NCI-H128 (cell line): Measurements from ENCODE around the gene TTF2.
"Not testable (repeated sequence)": the region's sequence is repeated elsewhere in the genome, so short reads cannot be mapped to it uniquely, and the experiment has no call there.

Source experiments
- DNase-seq: peaks from one replicate; lab custom pipeline; 2025; ENCODE audit not compliant: unreplicated experiment; lab: John Stamatoyannopoulos, UW

The TTF2 gene

DNA sequence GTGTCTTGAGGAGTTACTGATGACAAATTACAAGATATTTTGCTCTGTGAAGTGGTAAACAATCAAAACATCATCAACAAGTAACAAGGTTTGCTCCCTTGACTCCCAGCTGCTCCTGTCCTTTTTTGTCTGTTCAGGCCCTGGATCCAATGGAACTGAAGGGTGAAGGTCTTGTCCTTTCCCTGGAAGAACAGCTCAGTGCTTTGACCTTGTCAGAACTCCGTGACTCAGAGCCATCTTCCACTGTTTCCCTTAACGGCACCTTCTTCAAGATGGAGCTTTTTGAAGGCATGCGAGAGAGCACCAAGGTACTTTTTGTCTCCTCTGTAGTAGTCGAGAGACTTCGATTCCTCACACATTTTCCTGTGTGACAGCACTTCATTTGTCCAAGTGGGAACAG lies 32.5 kb downstream of the TTF2 start:
- no peak for DNase-seq

DNA sequence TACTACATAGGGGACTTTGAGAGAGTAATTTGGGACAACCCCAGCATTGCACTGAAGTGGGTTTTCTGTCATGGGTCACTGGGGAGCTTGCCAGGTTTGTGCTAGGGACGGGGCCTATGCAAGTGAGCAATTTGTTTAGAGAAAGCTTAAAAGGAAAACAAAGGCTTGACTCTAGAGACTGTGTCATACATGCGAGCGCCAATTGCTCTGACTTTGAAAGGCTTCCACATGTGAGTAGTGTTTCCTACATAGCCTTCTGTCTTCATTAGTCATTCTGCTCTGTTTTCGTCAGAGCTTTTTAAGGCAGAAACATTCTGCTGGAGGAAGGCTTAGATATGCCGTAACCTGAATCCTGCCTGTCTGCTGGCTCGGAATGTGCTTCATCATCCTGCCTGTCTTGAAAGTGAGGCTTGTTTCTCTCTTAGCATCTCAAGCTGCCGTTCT lies 33.0 kb downstream of the TTF2 start:
- DNase-seq = no peak

DNA sequence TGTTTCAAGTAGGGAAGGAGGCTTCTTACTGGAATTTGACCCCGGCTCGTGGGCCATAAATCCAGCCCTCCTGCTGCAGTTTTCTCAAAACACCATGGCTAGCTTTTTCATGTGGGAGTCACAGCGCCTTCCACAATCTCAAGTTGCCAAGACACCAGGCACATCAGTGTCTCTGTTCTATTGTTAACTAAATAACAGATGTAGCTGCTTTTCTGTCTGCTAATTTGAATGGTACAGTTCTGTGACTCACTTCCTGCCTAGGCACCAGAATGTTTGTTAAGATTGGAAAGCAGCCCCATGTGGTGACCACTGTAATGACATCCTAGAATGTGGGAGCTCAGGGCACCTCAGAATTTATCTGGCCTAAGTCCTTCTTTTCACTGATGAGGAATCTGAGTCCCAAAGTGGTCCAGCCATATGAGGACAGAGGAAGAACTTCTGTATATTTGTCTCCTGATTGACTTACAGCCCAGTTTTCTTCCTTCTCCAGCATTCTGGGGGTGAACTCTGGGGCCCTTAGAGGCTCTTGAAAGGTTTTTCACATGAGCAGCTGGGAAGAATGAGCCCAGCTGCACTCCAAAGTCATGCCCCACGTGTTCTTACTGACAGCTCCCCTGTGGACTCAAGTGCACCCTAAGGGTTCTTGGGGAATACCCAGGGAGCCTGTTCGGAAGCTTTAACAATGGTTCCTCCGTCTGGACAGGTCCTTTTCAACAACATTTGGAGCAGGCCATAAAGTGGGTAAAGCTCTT lies 33.9 kb downstream of the TTF2 start:
- no peak for DNase-seq

DNA sequence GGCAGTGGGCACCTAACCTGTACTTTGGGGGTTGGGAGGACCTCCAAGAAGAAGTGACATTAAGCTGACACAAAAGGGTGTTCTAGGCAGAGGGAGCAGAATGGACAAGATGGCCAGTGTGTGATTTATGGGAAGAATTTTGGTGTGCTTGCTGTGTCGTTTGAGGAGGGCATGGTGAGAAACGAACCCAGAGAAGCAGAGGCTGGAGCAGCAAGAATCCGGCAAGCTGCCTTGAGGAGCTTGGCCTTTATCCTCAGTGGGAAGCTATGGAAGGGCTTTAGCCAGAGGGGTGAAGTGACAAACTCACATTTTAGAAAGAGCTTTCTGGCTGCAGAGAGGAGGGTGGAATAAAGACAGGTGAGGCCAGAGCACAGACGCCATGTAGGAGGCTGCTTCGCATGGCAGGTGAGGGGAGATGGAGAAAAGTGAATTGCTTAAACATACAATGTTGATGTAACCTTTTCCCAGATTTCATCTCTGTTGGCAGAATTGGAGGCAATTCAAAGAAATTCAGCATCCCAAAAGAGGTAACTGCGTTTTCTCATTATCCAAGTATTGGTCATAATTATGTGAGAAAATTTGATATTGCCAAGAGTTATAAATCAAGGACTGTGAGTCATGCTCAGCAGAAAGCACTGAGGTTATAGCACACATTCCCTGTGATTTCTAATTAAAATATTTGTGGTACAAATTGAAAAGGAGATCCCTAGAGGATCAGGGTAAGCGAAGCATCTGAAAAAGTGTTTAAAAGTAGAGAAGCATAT lies 34.9 kb downstream of the TTF2 start:
- no peak for DNase-seq

DNA sequence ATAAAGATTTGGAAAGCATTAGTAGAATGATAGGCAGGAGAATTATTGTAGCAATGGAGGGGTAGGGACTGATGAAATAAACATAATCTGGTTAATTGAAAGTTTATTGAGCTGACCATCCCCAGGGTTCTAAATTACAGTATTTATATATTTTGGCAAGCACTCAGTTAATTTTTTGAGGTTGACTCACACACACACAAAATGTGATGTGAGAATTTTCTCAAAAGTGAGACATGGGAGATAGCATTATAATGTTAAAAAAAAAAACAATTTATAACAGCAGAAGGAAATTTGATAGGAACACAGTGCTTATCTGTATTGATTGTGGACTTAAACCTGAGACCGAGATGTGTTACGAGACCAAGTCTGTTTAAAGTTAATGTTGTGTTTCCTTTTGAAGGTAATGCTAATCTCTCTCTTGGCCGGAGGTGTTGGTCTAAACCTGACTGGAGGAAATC lies 36.9 kb downstream of the TTF2 start:
- DNase-seq = no peak

DNA sequence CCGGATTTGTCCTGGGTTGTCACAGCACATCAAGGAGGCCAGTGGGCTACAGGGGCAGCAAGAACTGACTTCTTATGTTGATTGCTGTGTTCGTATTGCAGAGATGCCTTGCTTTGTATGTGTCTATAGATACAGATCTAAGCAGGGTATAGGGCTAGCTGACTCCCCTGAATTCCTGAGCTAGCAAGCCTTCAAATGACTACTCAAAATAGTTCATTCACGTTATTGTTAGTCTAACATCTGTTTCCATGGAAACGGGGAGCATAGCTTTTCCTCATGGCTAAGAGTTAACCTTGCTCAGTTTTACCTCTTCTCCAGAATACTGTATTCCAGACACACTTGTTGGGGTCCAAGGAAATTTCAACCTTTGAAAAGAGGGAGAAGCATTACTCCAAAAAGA lies 37.3 kb downstream of the TTF2 start:
- no peak for DNase-seq

DNA sequence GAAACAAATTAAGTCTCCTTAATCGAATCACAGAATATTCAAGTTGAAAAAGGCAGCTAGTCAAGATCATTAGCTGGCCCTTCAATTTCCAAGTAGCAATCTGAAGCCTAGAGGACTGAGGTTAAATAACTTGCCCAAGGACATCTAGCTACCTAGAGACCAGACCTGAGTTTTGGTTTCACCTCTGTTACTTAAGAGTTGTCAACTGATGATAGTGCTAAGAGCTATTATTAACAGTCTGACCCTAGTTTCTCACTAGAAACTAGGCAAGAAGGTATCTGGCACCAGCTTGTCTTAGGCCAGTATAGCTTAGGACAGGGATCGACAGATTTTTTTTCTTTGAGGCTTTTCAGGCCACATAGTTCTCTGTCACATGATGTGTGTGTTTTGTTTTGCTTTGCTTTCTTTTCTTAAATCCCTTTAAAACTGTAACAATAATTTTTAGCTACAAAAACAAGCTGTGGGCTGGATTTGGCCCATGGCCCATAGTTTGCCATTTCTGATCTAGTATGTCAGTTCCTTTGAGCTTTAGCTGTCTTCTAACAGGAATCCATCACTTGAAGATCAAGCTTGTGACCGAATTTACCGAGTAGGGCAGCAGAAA lies 38.3 kb downstream of the TTF2 start:
- no peak for DNase-seq

DNA sequence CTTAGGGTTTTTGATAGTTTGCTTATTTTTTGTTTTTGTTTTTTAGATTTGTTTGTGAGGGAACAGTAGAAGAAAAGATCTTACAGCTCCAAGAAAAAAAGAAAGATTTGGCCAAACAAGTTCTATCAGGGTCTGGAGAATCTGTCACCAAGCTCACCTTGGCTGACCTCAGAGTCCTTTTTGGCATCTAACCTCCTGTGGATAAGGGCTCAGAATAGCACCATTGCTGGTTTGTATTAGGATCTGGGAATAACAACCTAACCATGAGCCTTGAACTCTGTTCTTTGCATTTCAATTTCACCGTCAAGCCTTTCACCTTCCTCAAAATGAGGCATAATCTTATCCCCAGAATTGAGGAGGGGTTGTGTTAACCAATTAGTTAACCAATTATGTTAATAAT lies 41.2 kb downstream of the TTF2 start:
- no peak for DNase-seq

DNA sequence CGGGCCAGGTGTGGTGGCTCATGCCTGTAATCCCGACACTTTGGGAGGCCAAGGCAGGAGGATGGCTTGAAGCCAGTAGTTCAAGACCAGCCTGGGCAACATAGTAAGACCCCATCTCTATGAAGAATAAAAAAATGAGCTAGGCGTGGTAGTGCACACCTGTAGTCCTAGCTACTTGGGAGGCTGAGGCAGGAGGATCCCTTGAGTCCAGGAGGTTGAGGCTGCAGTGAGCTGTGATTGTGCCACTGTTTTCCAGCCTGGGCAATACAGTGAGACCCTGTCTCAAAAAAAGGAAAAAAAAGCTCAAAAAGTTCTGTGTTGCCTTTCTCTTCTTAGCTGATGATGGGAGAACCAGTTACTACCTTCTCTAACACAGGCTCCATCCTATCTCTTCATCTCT lies 41.7 kb downstream of the TTF2 start:
- not testable (repeated sequence) for DNase-seq

DNA sequence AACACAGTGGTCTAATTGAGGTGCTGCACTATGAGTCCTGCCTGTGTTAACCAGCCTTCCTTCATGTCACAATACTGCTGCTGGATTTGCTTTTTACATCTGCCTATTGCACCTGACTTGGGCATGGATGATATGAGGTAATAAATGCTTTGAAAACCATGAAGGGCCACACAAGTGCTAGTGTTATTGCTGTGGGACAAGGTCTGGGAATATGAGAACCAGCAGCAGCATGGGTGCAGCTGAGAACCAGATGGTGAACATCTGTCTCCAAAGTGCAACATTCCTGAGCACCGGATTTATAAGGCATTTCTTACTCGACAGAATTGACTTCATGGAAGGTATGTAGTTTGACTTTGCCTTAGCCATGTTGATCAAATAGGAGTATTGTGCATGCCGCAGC lies 44.9 kb downstream of the TTF2 start:
- DNase-seq = no peak

DNA sequence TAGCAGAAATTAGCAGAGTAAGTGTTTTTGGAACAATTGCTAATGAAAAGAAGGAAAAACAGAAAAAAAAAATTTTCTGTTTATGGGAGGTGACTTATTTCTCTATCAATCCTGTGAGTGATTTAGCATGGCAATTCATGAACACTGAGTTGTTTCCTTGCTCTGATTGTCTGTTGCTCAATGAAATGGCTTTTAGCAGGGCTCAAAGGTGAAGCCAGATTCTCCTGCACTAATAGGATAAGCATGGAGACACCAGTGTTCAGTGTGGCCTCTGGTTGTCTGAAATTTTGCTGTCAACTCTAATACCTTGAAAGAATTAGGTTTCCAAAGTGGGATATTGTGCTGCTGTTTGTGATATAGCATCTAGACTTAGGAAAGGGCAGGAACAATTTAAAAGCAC lies 45.6 kb downstream of the TTF2 start:
- no peak for DNase-seq

DNA sequence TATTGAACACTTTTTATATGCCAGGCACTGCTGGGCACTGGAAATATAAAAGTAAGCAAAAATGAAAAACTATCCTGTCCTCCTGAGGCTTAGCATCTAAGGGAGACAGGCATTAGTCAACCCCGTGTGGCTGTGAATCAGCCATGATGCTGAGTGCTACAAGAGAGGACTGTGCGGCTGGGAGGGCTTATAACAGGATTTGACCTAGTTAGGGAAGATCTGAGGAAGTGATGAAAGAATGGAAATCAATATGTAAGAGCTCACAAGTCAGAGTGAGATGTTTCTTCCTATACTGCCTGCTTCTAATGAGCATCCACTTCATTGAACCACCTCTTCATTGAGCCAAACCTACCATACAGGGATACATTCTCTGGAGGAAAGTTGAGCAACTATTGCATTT lies 46.4 kb downstream of the TTF2 start:
- DNase-seq = no peak

DNA sequence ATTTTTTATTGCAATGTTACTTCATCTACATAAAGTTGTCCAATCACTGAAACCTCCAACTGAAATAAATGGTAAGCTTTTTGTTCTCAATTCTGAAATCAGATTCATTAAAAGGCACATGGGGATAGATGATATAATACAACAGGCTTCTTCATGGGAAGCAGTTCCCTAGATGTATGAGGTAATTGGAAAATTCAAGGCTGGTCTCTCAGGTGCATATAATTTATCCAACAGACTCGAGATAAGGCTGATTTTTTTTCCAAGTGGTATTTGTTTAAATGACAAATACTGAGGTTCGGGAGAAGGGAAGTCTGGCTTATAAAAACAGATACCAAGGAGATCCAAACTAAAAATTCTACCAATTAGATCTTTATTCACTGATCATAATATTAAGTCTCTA lies 47.2 kb downstream of the TTF2 start:
- no peak for DNase-seq

DNA sequence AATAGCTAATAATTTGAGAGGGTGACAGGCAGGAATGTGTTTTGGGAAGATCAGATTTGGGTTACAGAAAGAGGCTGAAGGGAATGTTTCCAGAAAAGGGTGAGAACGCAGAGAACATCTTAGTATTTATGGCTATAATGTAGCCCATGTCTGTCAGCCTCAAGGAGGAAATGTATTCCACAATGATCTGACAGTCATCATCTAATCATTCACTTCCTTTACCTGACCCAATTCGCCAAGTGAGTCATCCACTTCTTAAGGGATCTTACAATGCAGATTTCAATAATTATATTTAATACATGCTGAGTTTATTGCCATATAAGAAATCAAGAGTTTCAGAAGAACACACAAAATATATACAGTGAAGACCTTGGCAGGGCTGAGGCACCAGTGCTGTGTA lies 50.6 kb downstream of the TTF2 start:
- no peak for DNase-seq

DNA sequence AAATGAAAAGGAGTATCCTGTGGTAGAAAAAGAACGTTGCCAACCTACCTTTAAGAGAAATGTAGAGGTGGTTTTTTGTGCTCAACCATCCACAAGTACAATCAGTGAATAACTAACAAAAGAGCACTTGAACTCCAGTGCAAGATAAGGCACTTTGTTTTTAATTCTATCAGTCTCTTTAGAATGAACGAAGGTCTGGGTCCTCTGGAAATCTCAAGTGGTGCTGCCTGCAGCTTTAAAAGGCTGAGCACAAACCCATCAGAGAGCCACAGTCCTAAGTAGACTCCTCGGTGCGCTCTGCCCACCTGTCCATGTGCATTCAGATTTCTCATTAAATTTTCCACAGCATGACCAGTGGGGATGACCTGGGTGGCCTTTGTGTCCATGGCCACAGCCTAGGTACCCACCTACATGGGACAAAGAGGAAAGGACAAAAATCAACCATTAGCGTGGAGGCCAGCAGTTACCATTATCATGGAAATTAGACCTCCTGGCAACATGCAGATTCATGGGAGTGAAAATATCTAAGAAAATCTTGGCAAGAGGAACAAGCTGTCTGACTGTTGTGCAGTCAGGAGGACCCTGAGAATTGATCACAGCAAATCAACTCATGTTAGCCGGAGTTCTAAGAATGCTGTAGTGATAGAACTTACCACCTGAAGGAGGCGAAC lies 52.1 kb downstream of the TTF2 start:
- DNase-seq = peak; percentile 60

DNA sequence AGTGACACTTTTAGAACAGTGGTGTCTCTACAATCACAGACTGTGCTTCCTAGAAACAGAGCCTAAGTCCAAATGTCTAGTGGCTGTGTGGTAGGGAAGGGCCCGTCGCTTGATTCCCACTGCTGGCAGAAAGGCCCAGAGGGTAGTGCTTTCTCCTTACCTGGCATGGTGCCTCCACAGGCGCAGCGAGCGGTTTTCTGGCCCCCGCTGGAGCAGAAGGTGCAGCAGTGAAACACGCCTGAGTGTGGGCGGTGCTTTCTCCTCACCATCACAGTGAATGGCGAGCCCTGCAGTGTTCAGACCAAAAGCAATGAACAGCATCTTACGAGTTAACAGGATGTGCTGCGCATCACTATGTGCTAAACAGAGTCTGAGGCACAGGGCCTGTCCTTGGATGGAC lies 53.1 kb downstream of the TTF2 start:
- DNase-seq = no peak

DNA sequence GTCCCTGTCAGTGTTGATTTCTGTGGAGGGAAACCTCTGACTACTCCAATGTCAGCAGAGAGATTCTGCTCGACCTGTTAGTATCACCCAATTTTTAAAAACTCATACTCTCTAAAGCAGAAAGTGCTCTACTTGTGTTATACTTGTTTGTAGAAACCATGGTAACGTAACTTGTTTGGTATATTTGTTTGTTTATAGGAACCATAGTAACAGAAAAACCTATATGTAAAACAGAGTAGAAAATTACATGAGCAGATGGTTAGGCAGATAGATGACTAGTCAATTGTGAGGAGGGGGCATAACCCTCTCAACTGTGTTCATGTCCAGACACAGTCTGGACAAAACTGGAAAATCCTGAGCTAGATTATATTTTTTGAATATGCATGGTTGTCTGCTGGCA lies 54.8 kb downstream of the TTF2 start:
- DNase-seq = no peak

DNA sequence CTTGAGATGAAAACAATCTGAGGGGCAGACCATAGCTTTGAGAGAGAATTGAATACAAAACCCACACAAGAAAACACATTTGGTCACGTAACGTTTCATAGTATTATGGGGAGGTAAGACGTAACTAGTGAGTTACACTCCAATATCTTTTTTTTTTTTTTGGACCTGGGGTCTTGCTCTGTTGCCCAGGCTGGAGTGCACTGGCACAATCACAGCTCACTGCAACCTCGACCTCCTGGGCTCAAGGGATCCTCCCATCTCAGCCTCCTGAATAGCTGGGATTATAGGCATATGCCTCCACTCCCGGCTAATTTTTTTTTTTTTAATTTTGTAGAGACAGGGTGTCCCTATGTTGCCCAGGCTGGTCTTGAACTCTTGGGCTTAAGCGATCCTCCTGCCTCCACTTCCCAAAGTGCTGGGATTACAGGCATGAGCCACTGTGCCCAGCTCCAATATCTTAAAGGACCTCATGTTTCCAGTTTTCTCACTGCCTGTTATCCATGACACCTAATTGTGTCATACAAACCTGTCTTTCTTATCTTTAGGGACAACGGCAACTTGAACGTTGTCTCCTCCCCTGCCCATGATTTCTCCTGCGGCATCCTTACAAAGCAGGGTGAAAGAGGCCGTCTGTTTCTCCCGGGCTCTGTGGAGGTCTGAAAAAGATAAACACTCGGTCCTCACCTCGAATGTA lies 56.1 kb downstream of the TTF2 start:
- no peak for DNase-seq

DNA sequence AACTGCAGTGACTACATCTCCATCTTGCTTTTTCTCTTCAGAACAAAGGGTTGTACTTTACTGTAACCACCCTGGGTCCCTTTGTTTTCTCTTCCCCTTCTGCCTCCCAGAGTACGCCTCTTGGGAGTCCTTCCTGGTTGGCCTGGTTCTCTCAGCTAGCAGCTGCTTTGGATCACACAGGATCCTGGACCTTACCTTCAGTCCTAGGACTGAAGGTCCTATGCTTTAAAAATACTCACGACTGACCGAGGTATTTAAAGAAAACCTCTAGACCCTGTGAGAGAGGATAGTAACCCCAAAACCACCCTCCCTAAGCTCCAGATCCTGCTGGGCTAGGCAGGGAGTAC lies 56.6 kb downstream of the TTF2 start:
- no peak for DNase-seq

DNA sequence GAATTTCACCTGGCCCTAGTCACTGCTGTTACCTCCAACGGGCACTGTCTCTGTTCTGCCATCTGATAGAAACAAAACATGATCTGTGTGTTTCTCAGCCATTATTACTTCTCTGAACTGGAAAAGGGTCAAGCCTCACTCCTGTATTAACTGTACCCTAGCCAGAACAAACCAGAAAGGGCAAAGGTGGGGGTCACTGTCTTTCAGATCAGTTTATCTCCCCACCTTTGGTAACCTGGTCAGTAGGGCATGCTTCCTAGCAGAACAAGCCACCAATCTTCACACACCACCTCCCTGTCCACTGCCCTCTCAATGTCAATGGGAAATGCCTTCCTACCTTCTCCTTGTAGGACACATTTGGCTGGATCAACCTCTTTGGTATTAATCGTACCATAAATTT lies 57.6 kb downstream of the TTF2 start:
- DNase-seq = no peak

DNA sequence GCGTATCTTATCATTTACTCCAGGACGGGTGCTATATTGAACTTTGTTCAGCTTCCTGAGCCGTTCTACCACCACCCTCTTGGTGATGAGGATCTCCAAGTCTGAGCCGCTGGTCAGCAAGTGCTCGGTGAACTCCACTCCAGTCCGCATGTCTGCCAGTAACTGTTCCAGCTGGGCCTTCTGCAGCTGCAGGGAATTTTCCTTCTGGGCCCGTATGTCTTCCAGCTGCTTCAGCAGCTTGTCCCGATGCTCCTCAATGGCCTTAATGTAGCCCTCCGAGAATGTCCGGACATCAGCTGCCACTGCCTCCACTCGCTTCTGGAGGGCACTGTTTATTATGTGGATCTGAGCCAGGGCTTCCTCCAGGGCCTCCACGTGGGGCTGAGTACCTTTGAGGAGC lies 58.0 kb downstream of the TTF2 start:
- DNase-seq = no peak
